Stimulated activated CD8-positive, alpha-beta memory T cell treated with anti-CD3 and anti-CD28 coated beads, Interleukin-15, amount 100 ng/mL, for 48 hours (primary cell): ENCODE measurements around the gene SOS2.

Source experiments
- DNase-seq, 2 donors: peaks; one replicate each; pipeline ENCODE4 v3.0.0-alpha.2; 2020; ENCODE audit warnings: low read depth in 2 of 2

Gene SOS2

DNA sequence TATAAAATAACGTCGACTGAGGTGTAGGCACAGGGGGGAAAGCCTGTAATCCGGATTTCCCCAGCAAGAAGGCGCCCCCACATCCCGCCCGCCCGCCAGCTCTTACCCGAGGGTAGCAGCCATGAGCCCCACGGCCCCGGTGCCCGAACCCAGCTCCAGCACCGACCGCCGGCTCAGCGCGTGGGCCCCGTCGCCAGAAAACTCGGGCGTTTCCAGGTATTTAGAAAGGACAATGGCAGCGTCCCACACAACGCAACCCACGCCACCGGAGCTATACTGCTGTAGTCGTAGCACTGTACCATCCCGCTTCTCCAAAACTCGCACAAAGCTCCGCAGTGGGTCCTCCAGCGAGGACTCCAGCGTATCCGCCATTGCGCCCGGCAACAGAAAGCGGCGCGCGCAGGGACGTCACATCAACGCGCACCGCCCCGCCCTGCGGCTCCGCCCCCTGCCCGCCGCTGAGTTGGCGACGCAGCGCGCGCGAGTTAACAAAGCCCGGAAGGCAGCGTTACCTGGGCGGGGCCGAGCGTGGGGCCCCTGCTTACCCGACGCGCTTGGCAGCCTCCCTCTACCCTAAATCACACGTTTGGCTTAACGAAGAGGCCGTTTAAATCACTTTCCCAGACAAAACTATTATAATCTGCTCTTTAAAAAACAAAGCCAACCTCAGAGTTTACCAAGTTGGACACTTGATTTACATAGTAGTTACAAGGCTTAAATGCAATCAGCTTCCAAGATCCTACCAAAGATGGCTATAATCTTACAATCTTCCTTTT is 115.0 kb downstream of the SOS2 start, which contains the start of gene VCPKMT:
Gene VCPKMT (minus strand): TSS at position 392 of the 776 bp plus-strand sequence. CDS start 20 bp downstream, at position 372.
- peak; percentile 93 for DNase-seq

DNA sequence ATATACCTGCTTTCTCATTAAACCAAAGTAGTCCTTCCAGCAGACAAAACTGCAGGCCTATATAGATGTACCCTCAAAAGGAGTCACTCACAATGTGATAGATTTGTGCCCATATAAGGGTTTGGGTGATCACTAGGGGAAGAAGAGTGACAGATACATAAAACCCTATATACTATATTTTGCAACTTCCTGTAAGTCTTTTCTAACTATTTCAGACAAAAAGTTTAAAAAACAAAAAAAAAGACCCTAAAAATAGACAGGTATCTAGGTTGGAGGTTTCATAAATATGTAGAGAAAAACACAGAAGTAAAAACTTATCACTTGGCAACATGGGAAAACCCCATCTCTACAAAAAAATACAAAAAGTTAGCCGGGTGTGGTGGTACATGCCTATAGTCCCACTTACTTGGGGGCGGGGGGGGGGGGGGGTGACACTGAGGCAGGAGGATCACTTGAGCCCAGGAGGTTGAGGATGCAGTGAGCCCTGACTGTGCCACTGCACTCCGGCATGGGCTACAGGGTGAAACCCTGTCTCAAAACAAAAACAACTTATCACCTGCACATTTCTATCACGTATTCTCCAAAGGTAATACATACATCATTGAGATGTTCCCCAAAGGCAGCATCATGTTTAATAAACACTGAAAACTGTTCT is 117.9 kb downstream of the SOS2 start:
- DNase-seq: no peak

DNA sequence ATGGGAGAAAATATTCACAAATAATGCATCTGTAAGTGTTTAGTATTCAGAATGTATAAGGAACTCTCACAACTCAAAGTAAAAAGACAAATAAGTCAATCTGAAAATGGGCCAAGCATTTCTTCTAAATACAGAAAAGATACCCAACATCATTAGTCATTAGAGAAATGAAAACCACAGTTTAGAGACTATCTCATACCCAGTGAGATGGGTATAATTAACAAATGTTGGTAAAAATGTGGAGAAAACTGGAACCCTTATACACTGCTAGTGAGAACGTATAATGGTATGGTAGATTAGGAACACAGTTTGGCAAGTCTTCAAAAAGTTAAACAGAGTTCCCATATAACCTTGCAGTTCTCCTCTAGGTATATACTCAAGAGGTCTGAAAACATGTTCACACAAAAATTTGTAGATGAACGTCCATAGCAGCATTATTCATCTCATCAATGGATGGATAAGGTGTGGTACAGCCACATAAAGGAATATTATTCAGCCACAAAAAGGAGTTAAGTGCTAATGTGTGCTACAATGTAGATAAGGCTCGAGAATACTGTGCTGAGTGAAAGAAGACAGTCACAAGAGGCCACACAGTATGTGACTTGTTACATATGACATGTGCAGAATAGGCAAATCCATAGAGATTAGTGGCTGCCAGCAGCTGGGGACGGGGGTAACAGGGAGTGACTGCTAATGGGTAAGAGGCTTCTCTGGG is 120.9 kb downstream of the SOS2 start:
- no peak for DNase-seq

DNA sequence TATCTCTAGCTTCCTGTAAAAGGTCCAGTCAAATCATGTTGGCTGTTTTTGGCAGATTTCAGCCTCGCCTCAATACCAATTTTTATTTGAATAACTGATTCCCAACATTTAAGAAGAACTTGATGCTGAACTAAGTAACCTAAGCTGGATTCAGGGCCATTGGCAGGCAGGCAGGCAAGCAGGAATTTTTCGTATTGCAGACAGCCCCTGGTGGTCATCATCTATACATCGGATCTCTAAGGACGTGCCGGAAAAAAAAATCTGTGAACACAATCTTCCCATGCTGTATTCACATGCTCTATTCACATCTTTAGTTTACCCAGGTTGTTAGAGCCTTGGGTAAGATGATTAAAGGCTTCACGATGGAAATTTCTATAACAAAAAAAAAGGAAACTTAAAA is 122.0 kb downstream of the SOS2 start:
- DNase-seq: no peak

DNA sequence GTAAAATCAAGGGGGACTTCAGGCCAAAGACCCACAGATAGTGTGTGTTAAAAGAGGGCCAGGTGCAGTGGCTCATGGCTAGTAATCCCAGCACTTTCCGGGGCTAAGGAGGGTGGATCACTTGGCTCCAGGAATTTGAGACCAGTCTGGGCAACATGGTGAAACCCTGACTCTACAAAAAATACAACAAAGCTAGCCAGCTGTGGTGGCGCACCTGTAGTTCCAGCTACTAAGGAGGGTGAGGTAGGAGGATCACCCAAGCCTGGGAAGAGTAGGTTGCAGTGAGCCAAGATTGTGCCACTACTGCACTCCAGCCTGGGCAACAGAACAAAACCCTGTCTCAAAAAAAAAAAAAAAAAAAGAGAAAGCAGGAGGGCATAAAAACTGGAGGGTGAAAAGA is 123.5 kb downstream of the SOS2 start:
- DNase-seq: no peak

DNA sequence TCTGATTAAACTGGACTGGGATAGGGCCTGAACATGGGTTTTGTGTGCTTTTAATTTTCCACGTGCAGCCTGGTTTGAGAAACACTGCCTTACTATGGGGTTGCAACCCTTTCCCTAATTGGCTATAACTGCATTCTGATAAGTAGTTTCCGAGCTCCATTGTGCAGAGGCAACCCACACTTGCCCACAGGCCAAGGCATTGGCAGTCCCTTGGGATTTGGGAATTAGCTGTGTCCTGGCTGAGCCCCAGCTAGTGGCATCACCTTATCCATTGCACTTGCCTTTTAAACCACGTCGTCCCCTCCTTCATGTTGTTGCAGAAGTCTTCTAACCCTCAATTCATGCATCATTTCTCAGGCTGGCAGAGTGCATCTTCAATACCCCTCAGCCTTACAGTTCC is 125.2 kb downstream of the SOS2 start:
- DNase-seq: no peak

DNA sequence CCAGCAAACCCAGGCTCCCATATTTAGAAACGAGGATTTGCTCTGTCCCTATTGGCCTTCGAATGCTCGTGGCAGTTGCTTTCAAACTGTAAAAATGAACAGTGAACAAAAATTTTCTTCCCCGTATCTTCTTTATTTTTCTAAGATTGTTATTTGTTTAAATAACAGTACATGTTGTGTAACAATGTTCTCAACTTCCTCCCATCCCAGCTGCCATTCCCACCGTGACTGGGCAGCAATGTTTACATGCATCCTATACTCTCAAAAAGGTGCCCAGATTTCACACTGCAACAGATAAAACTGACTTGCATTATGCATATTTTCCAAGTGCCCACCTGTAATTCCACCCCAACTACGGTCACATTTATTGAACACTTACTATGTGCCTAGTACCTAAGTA is 127.8 kb downstream of the SOS2 start:
- DNase-seq: no peak

DNA sequence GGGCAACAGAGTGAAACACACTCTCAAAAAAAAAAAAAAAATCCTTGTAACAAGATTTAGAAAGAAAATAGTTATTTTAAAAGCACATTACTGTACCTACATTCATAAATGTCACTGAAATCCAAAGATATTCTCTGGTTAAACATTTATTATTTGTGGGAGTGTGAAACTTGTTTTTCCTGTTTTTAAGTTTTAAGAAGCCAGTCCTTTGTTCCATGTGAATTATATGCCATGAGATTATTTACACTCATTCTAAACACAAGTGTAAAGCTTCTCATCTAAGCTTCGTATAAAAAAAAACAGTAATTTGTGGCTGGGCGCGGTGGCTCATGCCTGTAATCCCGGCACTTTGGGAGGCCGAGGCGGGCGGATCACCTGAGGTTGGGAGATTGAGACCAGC is 130.0 kb downstream of the SOS2 start:
- no peak for DNase-seq

DNA sequence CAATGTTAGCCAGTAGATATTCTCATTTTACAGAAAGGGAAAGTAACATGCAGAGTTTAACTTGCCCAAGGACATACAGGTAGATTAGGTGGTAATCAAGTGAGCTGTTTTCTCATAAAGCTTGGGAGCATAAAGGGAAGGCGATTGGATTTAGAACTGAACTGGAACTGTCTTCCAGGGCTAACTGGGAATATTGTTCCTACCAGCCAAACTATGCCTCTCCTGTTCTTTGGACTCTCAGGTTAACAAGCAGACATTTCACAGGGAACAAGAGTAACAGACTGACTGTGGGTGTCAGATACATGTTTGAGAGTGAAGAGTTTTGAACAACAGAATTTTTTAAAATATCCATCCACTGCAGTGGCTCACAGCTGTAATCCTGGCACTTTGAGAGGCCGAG is 130.6 kb downstream of the SOS2 start:
- DNase-seq: no peak

DNA sequence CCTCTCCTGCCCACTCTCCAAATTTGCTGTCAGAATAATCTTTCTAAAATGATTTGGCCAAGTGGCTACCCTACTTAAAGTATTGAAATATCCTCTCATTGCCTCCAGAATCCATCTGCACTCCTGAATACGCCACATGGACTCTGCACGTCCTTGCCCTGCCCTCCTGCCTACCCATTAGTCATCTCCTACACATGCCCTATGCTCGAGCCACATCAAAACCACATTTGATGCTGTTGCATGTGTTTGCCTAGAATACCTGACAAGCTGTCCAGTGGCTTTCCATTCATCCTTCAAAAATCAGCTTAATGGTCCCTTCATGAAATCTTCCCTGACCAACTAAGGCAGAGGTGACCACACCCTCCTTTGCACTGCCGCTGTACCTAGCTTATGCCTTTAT is 132.0 kb downstream of the SOS2 start:
- no peak for DNase-seq

DNA sequence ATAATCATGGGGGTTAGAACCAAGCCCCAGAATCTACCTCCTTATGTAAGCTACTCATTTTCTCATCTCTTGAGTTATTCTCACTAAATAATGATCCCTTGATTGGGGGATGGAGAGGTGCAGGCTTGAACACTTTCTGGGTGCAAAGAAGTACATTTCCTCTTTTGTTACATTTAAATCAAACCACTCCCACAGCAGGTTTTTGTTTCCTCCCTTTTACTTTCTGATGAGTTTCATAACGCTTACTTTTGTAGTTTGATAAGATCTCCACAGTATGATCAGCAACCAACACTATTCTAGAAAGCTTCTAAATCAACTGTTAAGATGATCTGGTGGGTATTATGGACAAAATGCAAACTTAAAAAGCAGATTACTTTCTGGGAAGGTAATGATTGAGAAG is 135.5 kb downstream of the SOS2 start:
- DNase-seq: no peak

DNA sequence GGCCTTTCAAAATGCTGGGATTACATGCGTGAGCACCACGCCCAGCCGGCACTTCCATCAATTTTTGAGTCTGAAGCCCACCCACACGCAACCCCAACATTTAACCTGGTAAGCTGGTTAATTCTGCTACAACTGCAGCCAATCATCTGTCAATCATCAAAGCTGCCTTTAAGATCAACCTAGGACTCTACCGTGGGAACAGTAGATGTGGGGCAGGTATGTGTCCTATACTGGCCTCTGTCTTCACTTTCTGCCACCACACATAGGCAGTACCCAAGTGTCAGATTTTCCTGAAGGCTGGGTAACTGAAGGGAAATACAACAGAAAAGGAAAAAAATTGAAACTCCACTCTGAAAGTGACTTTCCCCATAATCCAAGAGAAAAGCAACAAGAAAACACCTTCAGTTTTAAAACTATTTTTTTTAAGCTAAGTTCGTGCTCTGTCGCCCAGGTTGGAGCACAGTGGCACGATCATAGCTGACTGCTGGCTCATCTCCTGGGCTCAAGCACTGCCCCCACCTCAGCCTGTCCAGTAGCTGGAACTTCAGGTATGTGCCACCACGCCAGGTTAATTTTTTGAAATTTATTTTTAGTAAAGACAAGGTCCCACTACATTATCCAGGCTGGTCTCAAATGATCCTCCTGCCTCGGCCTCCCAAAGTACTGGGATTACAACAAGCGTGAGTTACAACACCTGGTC is 137.2 kb downstream of the SOS2 start:
- DNase-seq: no peak

DNA sequence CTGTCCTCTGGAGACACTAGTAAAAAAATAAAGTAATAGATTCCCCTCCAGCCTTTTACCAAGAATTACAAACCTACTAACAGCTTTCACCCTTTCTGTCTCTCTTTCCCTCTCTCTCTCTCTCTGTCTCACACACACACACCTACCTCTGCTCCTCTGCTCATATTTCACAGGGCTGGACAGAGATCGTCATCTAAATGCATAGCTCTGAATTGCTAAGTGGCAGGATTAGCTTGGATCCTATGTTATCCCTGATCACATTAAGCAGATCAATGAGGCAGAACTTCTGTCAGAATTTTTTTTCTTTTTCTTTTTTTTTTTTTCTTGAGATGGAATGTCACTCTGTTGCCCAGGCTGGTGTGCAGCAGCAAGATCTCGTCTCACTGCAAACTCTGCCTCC is 137.9 kb downstream of the SOS2 start:
- DNase-seq: no peak

DNA sequence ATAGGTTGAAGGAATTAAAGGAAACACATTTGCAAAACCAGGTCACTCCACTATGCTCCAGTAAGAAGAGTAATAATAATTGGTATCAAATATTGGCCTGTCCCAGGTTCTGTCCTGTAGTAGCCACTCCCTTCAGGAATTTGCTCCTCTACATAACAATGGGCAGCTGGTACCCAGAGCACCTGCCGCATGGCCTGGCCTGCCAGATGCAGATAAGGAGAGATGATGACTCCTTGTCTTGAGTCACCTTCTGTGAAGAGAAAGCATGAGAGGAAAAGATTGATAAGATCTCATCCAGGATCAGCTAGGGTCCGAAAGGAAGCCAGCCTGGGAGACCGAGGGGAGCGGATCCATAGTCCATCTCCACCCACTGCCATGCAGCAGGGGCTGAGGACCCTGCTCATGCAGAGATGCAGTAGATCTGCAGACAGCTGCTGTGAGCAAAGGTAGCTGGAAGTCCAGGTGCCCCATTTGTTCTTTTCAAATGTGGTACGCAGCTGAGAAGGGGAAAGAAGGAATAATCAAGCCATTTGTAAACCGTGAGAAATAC is 139.3 kb downstream of the SOS2 start:
- no peak for DNase-seq

DNA sequence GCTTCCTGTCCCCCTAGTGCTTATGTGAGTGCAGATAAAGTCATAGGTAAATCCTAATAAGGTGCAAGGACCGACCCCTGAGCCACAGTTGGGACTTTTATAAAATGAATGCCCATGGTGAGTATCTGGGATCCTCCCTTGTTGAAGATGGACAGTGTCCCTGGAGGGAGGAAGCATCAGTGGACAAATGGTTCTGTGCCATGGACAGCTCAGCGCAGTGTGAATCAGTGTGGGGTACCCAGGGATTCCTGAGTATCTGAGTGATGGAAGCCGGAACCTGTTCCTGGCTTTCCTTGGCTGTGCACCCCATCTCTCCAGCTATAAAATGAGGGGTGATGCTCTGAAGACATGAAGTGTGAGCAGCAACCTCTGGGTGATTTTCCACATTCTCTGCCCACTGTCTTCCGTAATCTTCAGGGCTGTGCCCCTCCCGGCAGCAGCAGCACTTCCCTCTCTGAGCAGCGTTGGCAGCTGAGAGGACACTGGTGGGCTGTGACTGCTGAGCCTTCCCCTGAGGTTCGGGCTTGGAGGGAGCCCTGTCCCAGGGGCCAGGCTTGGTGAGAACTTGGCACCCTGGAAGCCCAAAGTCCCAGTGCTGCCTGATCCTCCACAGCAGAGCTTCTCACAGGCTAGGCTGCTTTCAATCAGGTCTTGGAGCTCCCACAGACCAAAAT is 140.0 kb downstream of the SOS2 start:
- no peak for DNase-seq

DNA sequence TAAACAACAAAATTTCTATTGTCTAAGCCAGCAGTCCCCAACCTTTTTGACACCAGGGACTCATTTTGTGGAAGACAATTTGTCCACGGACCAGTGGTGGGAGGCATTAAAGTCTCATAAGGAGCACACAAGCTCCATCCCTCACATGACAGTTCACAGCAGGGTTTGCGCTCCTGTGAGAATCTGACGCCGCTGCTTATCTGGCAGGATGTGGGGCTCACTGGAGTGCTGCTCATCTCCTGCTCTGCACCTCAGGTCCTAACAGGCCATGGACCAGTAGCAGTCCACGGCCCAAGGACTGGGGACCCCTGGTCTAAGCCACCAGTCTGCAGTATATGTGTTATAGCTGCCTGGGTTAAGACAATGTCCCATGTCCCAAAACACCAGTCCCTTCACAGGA is 142.2 kb downstream of the SOS2 start:
- no peak for DNase-seq

DNA sequence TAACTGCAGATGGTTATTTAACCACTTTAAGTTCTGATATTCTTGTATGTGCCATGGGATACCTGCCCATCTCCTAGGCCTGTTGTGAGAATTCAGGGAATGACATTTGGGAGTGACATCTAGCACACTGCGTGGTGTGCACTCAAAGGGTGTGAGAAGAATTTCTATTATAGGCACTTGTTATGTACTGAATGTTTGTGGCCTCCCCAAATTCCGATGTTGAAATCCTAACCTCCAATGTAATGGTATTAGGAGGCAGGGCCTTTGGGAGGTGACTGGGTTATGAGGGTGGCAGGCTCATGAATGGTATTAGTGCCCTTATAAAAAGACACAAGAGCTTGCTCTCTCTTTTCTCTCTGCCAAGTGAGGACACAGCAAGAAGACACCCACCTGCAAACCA is 142.6 kb downstream of the SOS2 start:
- no peak for DNase-seq

DNA sequence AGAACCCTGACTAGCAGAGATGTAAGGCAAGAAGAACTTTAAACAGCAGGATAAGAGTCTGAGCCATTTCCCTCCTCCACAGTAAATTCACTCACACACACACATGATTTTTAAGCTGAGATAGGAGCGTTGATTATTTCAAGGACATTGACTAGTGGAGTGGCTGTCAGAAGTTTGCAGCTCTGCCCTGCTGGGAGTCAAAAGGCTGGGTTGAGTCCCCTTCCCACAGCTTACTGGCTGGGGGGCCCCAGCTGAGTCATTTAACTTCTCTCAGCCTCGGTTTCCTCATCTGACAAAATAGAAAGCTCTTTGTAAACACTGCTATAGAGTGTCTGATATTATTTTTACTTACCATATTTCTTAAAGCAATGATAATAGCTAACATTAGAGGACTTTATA is 143.3 kb downstream of the SOS2 start:
- DNase-seq: no peak

DNA sequence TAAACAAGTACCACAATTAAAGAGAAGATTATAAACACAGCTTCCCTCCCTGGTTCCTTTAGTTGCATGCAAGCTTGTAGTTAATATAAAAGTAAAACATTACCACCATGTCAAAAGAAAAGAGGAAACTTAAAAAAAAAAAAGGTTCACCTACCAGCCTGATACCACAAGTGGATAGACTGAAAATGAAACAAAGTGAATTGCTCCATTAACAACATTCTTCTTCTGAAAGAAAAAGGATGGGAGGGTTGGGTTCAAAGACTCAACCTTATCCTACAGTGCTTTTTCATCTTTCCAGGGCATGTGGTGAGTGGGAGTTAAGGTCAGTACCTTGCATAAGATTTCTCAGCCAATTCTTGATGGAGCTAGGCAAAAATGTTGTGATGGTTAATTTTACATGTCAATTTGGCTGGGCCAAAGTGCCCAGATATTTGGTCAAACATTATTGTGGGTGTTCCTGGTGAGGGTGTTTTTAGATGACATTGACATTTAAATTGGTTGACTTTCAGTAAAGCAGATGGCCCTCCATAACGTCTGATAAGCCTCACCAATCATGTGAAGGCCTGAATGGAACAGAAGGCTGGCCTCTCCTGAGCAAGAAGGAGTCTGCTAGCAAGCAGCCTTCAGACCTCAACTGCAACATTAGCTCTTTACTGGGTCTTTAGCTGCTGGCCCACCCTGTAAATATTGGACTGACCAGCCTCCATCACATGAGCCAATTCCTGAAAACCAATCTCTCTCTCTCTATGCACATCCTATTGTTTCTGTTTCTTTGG is 143.8 kb downstream of the SOS2 start:
- DNase-seq: no peak

DNA sequence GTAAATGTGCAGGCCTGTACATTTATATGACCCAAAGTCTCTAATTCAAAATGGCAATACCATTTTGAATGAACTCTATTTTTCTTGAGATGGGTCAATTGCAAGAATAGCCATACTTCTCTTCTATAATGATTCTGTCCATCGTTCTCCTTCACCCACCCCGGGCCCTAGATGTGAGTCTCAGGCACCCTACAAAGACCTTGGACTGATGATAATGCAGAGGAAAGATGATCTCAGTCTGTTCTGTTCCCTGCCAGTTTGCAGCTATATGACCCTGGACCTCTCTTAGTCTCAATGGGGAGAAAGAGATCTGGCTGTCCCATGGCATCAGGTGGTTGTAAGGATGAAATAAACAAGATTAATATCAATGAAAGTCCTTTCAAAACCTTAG is 145.1 kb downstream of the SOS2 start:
- no peak for DNase-seq
